ENCODE results near the gene JPH2. TPM values are rescaled to one million over a fixed set of nuclear protein-coding genes. Genes with fewer than 3 reads are reported as not detected.
A peak's percentile ranks its signal among the peaks of the same experiment; 100 is the strongest.

JPH2 gene
- total RNA-seq, 6 donors from 2014 or later, result 3.5 to 9.2 (median 5.0) TPM

DNA sequence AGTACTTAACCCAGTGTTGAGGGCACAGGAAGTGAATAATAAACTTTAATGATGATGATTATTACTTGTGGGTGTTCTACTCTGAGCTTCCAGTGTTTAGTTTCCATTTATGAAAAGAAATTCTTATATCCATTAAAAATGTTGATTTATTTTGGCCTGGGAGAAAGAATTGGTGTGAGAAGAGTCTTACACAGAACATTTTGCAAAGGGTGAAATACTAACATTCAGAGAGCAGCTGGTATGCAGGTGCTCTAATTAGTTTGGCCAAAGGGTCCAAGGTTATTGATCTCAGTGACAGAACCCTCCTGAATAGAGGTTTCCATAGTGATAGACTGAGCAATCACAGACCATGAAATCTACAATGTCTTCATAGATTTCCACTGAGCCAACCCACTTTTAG, 19.1 kb upstream of the JPH2 start:
- H3K4me1 ChIP-seq, result peaks cover 40 to 47% (median 45%) of the 10 kb centered on the region in 4 donors
- ATAC-seq (ENCODE audit: low FRiP score in 2 of 2), result no peak
- TF ChIP-seq, protein P1, sequence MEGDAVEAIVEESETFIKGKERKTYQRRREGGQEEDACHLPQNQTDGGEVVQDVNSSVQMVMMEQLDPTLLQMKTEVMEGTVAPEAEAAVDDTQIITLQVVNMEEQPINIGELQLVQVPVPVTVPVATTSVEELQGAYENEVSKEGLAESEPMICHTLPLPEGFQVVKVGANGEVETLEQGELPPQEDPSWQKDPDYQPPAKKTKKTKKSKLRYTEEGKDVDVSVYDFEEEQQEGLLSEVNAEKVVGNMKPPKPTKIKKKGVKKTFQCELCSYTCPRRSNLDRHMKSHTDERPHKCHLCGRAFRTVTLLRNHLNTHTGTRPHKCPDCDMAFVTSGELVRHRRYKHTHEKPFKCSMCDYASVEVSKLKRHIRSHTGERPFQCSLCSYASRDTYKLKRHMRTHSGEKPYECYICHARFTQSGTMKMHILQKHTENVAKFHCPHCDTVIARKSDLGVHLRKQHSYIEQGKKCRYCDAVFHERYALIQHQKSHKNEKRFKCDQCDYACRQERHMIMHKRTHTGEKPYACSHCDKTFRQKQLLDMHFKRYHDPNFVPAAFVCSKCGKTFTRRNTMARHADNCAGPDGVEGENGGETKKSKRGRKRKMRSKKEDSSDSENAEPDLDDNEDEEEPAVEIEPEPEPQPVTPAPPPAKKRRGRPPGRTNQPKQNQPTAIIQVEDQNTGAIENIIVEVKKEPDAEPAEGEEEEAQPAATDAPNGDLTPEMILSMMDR (IDR thresholded peaks at IDR 0.05), result no peak
- no peak for TF ChIP-seq POLR2AphosphoS5 (IDR thresholded peaks at IDR 0.05)
- TF ChIP-seq EP300 (IDR thresholded peaks at IDR 0.05), result no peak
- TF ChIP-seq POLR2A (IDR thresholded peaks at IDR 0.05), result no peak
- DNase-seq, result no peak
- H3K4me3 ChIP-seq, result no peak overlapping the region
- no peaks in the 10 kb centered on the region for H3K9me3 ChIP-seq
- no peaks in the 10 kb centered on the region for H3K27me3 ChIP-seq
- peaks cover 5 to 43% (median 11%) of the 10 kb centered on the region in 4 donors for H3K36me3 ChIP-seq
- no peak overlapping the region for H3K27ac ChIP-seq

DNA sequence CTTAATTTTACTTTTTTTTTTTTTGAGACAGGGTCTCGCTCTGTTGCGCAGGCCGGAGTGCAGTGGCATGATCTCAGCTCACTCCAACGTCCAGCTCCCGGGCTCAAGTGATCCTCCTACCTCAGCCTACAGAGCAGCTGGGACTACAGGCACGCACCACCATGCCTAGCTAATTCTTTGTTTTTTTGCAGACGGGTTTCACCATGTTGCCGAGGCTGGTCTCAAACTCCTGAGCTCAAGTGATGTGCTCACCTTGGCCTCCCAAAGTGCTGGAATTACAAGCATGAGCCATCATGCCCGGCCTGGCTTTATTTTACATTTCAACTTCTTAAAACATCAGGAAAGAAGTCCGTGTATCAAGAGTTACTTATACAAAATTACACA, 17.8 kb upstream of the JPH2 start:
- H3K4me3 ChIP-seq, result no peak overlapping the region
- peaks cover 42 to 50% (median 46%) of the 10 kb centered on the region in 4 donors for H3K4me1 ChIP-seq
- WGBS, 2 donors, result 92 to 94% methylated on average over 10 of the region's 10 CpGs
- peak overlapping the region in 2 of 4 donors; percentile 64 to 65 for H3K27ac ChIP-seq
- H3K9me3 ChIP-seq, result no peaks in the 10 kb centered on the region
- peaks cover 12 to 56% (median 22%) of the 10 kb centered on the region in 4 donors for H3K36me3 ChIP-seq
- ATAC-seq (ENCODE audit: low FRiP score in 2 of 2) (no peak), DNase-seq (no peak)
- TF ChIP-seq POLR2A (IDR thresholded peaks at IDR 0.05) (no peak), EP300 (IDR thresholded peaks at IDR 0.05) (no peak), POLR2AphosphoS5 (IDR thresholded peaks at IDR 0.05) (no peak)
- TF ChIP-seq, protein P1 (IDR thresholded peaks at IDR 0.05), result no peak
- H3K27me3 ChIP-seq, result no peaks in the 10 kb centered on the region

DNA sequence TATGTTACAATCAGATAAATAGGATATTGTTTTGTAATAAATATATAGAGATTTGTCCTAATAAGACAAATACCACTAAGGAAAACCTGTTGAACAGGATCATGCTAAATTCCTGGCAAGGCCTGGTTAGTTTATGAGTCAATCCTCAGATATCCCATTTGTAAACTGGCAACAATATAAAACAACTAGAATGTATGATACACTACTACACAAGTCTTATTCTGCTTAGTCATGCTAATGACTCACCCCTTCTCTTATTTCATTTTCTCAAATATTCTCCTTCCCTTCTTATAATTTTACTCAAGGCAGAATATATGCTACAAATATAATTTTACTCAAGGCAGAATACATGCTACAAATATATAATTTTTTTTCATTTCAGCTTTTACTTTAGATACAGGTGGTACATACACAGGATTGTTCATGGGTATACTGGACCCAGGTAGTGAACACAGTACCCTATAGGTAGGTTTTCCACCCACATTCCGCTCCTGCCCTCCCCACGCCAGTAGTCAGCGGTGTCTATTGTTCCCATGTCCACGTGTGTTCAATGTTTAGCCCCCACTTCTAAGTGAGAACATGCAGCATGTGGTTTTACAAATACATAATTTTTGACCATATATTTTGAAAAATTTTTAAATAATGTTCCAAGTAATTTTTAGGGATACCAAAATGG, 17.3 kb upstream of the JPH2 start:
- H3K9me3 ChIP-seq, result no peaks in the 10 kb centered on the region
- H3K4me3 ChIP-seq, result no peak overlapping the region
- H3K27ac ChIP-seq, result peak overlapping the region in 2 of 4 donors; percentile 64 to 65
- peak in 1 of 2 donors; percentile 49 for TF ChIP-seq POLR2AphosphoS5 (IDR thresholded peaks at IDR 0.05)
- no peak for TF ChIP-seq POLR2A (IDR thresholded peaks at IDR 0.05)
- peak in 1 of 4 donors; percentile 23 for TF ChIP-seq EP300 (IDR thresholded peaks at IDR 0.05)
- ATAC-seq (ENCODE audit: low FRiP score in 2 of 2) (peak; percentile 78 to 87), DNase-seq (no peak)
- peaks cover 36 to 47% (median 41%) of the 10 kb centered on the region in 4 donors for H3K4me1 ChIP-seq
- peaks cover 17 to 61% (median 28%) of the 10 kb centered on the region in 4 donors for H3K36me3 ChIP-seq
- WGBS, 2 donors, result 91 to 94% methylated on average over 4 of the region's 4 CpGs
- no peaks in the 10 kb centered on the region for H3K27me3 ChIP-seq

DNA sequence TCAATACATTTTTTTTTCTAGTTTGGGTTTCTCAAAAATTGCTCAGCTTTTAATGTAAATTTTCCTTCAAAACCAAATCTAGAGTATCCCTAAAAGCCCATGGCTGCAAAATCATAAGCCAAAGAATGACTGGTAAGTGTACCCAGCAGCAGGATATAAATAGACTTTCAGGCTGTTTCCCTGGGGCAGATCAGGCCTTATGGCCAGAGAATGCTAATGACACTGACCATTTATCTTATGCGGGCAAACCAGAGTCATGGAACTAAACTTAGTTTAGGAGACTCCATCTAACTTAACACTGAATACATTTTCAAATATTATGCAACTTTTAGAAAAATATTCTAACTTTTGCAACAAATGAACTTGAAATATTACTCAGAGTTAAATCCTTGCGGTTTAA, 16.2 kb upstream of the JPH2 start:
- Histone ChIP-seq H3K27me3 (no peaks in the 10 kb centered on the region), H3K9me3 (no peaks in the 10 kb centered on the region), H3K36me3 (peaks cover 22 to 72% (median 37%) of the 10 kb centered on the region in 4 donors), H3K27ac (no peak overlapping the region), H3K4me3 (no peak overlapping the region), H3K4me1 (peaks cover 25 to 36% (median 30%) of the 10 kb centered on the region in 4 donors)
- DNase-seq, result no peak
- 62 to 99% methylated on average over 2 of the region's 2 CpGs for WGBS, 2 donors
- ATAC-seq (ENCODE audit: low FRiP score in 2 of 2), result no peak
- no peak for TF ChIP-seq POLR2A (IDR thresholded peaks at IDR 0.05)
- no peak for TF ChIP-seq POLR2AphosphoS5 (IDR thresholded peaks at IDR 0.05)
- TF ChIP-seq, protein P1 (IDR thresholded peaks at IDR 0.05), result no peak
- no peak for TF ChIP-seq EP300 (IDR thresholded peaks at IDR 0.05)

DNA sequence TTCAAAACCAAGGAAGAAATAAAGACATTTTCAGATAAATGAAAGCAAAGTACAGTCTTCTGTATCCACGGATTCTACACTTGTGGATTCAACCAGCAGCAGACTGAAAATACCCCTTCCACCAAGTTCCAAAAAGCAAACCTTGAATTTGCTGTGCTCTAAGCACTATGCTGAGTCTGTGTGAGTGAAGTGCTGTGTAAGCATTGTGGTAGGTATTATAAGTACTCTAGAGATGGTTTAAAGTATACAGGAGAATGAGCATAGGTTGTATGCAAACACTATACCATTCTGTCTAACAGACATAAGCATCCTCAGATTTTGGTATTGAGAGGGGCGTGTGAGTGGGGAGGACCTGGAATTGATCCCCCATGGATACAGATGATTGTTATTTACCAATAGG, 14.0 kb upstream of the JPH2 start:
- WGBS, 2 donors, result 43 to 75% methylated on average over 2 of the region's 2 CpGs
- Histone ChIP-seq H3K27ac (no peak overlapping the region), H3K9me3 (no peaks in the 10 kb centered on the region), H3K36me3 (peaks cover 34 to 86% (median 53%) of the 10 kb centered on the region in 4 donors), H3K27me3 (no peaks in the 10 kb centered on the region), H3K4me1 (peaks cover 14 to 25% (median 17%) of the 10 kb centered on the region in 4 donors), H3K4me3 (no peak overlapping the region)
- TF ChIP-seq, protein P1 (IDR thresholded peaks at IDR 0.05), result no peak
- TF ChIP-seq POLR2A (IDR thresholded peaks at IDR 0.05) (no peak), POLR2AphosphoS5 (IDR thresholded peaks at IDR 0.05) (no peak), EP300 (IDR thresholded peaks at IDR 0.05) (no peak)
- ATAC-seq (ENCODE audit: low FRiP score in 2 of 2) (no peak), DNase-seq (no peak)
